CD8-positive, alpha-beta memory T cell (primary cell): ENCODE data around the gene KNDC1. TPM values are rescaled to one million over a fixed set of nuclear protein-coding genes. Genes with fewer than 3 reads are reported as not detected.

Experiments used
- CTCF ChIA-PET: fragments of 350-600 bp; sonication (Branson Sonifier 250); formaldehyde crosslinking; loops from one replicate; lab custom pipeline; 2021; ENCODE audit warnings: antibody characterized with exemption; lab: Charles Lee
- POLR2A ChIA-PET: fragments of 350-600 bp; sonication (Branson Sonifier 250); formaldehyde crosslinking; loops from one replicate; lab custom pipeline; 2021; ENCODE audit warnings: antibody characterized with exemption; lab: Charles Lee
- DNase-seq, 5 donors: peaks; one replicate each; pipeline versions ENCODE4 v3.0.0 to v3.0.0-alpha.2; 2020 to 2022; ENCODE audit warnings: mixed read lengths in 1 of 5
- H3K27ac ChIP-seq: one replicate; pipeline ENCODE4 v1.7.0; 2013; ENCODE audit warnings: low read depth, mild to moderate bottlenecking, low read length, moderate library complexity
- H3K27me3 ChIP-seq: 2 replicates; pipeline ENCODE4 v1.7.0; 2013; ENCODE audit warnings: low read length, mild to moderate bottlenecking; ENCODE audit not compliant: insufficient read depth, poor library complexity, severe bottlenecking
- H3K36me3 ChIP-seq: 2 replicates; pipeline ENCODE4 v1.7.0; 2013; ENCODE audit warnings: mild to moderate bottlenecking, low read length, moderate library complexity; ENCODE audit not compliant: insufficient read depth
- H3K4me1 ChIP-seq: 2 replicates; pipeline ENCODE4 v1.7.0; 2013; ENCODE audit warnings: mild to moderate bottlenecking, low read length, moderate library complexity; ENCODE audit not compliant: insufficient read depth
- H3K4me3 ChIP-seq: 2 replicates; pipeline ENCODE4 v1.7.0; 2013; ENCODE audit warnings: mild to moderate bottlenecking, low read length
- H3K9me3 ChIP-seq: 2 replicates; pipeline ENCODE4 v1.7.0; 2013; ENCODE audit warnings: mild to moderate bottlenecking, low read length
- H3K27ac Mint-ChIP-seq, 8 donors: one replicate each; pipeline ENCODE4 v1.8.0; 2020 to 2021; ENCODE audit warnings: mixed read lengths in 8 of 8, mild to moderate bottlenecking in 6 of 8, inconsistent platforms in 3 of 8, moderate library complexity in 3 of 8
- H3K27me3 Mint-ChIP-seq, 2 donors: one replicate each; pipeline ENCODE4 v1.8.0; 2020 to 2021; ENCODE audit warnings: mixed read lengths in 2 of 2, mild to moderate bottlenecking in 1 of 2, moderate library complexity in 1 of 2
- H3K36me3 Mint-ChIP-seq, 3 donors: one replicate each; pipeline ENCODE4 v1.8.0; 2020 to 2021; ENCODE audit warnings: mixed read lengths in 3 of 3, inconsistent platforms in 1 of 3, mild to moderate bottlenecking in 1 of 3
- H3K4me1 Mint-ChIP-seq, 3 donors: one replicate each; pipeline ENCODE4 v1.8.0; 2020 to 2021; ENCODE audit warnings: mixed read lengths in 3 of 3, inconsistent platforms in 1 of 3, mild to moderate bottlenecking in 1 of 3
- H3K4me3 Mint-ChIP-seq, 7 donors: one replicate each; pipeline ENCODE4 v1.8.0; 2020 to 2021; ENCODE audit warnings: mixed read lengths in 7 of 7, mild to moderate bottlenecking in 6 of 7, moderate library complexity in 4 of 7, inconsistent platforms in 2 of 7
- H3K9me3 Mint-ChIP-seq, 5 donors: one replicate each; pipeline ENCODE4 v1.8.0; 2020 to 2022; ENCODE audit warnings: mixed read lengths in 5 of 5, mild to moderate bottlenecking in 3 of 5, moderate library complexity in 2 of 5, inconsistent platforms in 1 of 5
- polyA plus RNA-seq: library from polyadenylated mRNA; unstranded; fragments of 300-500 nt; fragmentation: Illumina TruSeq; gene quantifications from one replicate; pipeline ENCODE4 v1.2.3, GENCODE V29; 2021
- total RNA-seq, 2 experiments: library from RNA; stranded (reverse); gene quantifications; one replicate each; pipeline ENCODE4 v1.2.3, GENCODE V29; 2021

The KNDC1 gene
- total and polyA plus RNA-seq, 3 experiments from 2014 or later = 0.05 TPM; not detected in 2

- no peaks in the 10 kb centered on the region for H3K36me3 ChIP-seq
- Mint-ChIP-seq H3K27ac (no peak overlapping the region), H3K27me3 (peaks cover 5 to 7% of the 10 kb centered on the region in 2 donors), H3K4me1 (peaks cover 2 to 11% (median 5%) of the 10 kb centered on the region in 3 donors), H3K36me3 (no peaks in the 10 kb centered on the region), H3K4me3 (no peak overlapping the region), H3K9me3 (no peaks in the 10 kb centered on the region)
- ChIA-PET POLR2A (no interaction called here), CTCF (no interaction called here)
- H3K27ac ChIP-seq = no peak overlapping the region
- H3K9me3 ChIP-seq = no peaks in the 10 kb centered on the region
- H3K4me3 ChIP-seq = no peak overlapping the region
- peak in 1 of 5 donors; percentile 31 for DNase-seq
- no peaks in the 10 kb centered on the region for H3K4me1 ChIP-seq
- H3K27me3 ChIP-seq = no peaks in the 10 kb centered on the region
These were observed 36.2 kb upstream of the KNDC1 start for GRCh38 chr10:133123746-133124356.

- Histone ChIP-seq H3K4me3 (no peak overlapping the region), H3K4me1 (no peaks in the 10 kb centered on the region), H3K27me3 (no peaks in the 10 kb centered on the region), H3K27ac (no peak overlapping the region), H3K36me3 (no peaks in the 10 kb centered on the region), H3K9me3 (no peaks in the 10 kb centered on the region)
- H3K9me3 Mint-ChIP-seq = no peaks in the 10 kb centered on the region
- ChIA-PET POLR2A (no interaction called here), CTCF (no interaction called here)
- peaks cover 2 to 11% (median 5%) of the 10 kb centered on the region in 3 donors for H3K4me1 Mint-ChIP-seq
- peak in 1 of 5 donors; percentile 36 for DNase-seq
- H3K27ac Mint-ChIP-seq = no peak overlapping the region
- H3K4me3 Mint-ChIP-seq = no peak overlapping the region
- no peaks in the 10 kb centered on the region for H3K36me3 Mint-ChIP-seq
- H3K27me3 Mint-ChIP-seq = peaks cover 5 to 7% of the 10 kb centered on the region in 2 donors
These were observed 35.4 kb upstream of the KNDC1 start for GRCh38 chr10:133124357-133125211.

- peaks cover 2 to 11% (median 5%) of the 10 kb centered on the region in 3 donors for H3K4me1 Mint-ChIP-seq
- no peak overlapping the region for H3K4me3 Mint-ChIP-seq
- no peaks in the 10 kb centered on the region for H3K27me3 ChIP-seq
- no peak for DNase-seq
- no peak overlapping the region for H3K4me3 ChIP-seq
- no peaks in the 10 kb centered on the region for H3K36me3 ChIP-seq
- H3K9me3 Mint-ChIP-seq = no peaks in the 10 kb centered on the region
- no peak overlapping the region for H3K27ac Mint-ChIP-seq
- ChIA-PET CTCF (no interaction called here), POLR2A (no interaction called here)
- no peaks in the 10 kb centered on the region for H3K9me3 ChIP-seq
- peaks cover 5 to 7% of the 10 kb centered on the region in 2 donors for H3K27me3 Mint-ChIP-seq
- no peak overlapping the region for H3K27ac ChIP-seq
- H3K4me1 ChIP-seq = no peaks in the 10 kb centered on the region
- H3K36me3 Mint-ChIP-seq = no peaks in the 10 kb centered on the region
These were observed 34.1 kb upstream of the KNDC1 start for GRCh38 chr10:133125901-133126300.

- ChIA-PET CTCF (interaction anchor here (1.5 kb wide), 1 partner anchor 17 kb away, joined by 4 read pairs; no protein-coding TSS in a partner anchor), POLR2A (no interaction called here)
- Mint-ChIP-seq H3K36me3 (no peaks in the 10 kb centered on the region), H3K9me3 (no peaks in the 10 kb centered on the region), H3K27ac (no peak overlapping the region), H3K27me3 (peaks cover 5 to 7% of the 10 kb centered on the region in 2 donors), H3K4me1 (peaks cover 2 to 11% (median 5%) of the 10 kb centered on the region in 3 donors), H3K4me3 (no peak overlapping the region)
- no peaks in the 10 kb centered on the region for H3K27me3 ChIP-seq
- H3K4me1 ChIP-seq = no peaks in the 10 kb centered on the region
- no peak overlapping the region for H3K27ac ChIP-seq
- DNase-seq = peak in 1 of 5 donors; percentile 45
- no peak overlapping the region for H3K4me3 ChIP-seq
- H3K36me3 ChIP-seq = no peaks in the 10 kb centered on the region
- H3K9me3 ChIP-seq = no peaks in the 10 kb centered on the region
These were observed 33.4 kb upstream of the KNDC1 start for GRCh38 chr10:133126431-133127290.

- H3K27me3 Mint-ChIP-seq = peaks cover 5 to 7% of the 10 kb centered on the region in 2 donors
- Histone ChIP-seq H3K27ac (no peak overlapping the region), H3K36me3 (no peaks in the 10 kb centered on the region), H3K4me1 (no peaks in the 10 kb centered on the region), H3K27me3 (no peaks in the 10 kb centered on the region), H3K9me3 (no peaks in the 10 kb centered on the region), H3K4me3 (no peak overlapping the region)
- ChIA-PET POLR2A (no interaction called here), CTCF (interaction anchor here (1.5 kb wide), 1 partner anchor 16 kb away, joined by 4 read pairs; no protein-coding TSS in a partner anchor)
- no peak overlapping the region for H3K4me3 Mint-ChIP-seq
- no peaks in the 10 kb centered on the region for H3K36me3 Mint-ChIP-seq
- no peak overlapping the region for H3K27ac Mint-ChIP-seq
- no peaks in the 10 kb centered on the region for H3K9me3 Mint-ChIP-seq
- peaks cover 2 to 11% (median 5%) of the 10 kb centered on the region in 3 donors for H3K4me1 Mint-ChIP-seq
- peak in 4 of 5 donors; percentile 6 to 31 (median 26) for DNase-seq
These were observed 32.5 kb upstream of the KNDC1 start for GRCh38 chr10:133127291-133128125.

- no peak overlapping the region for H3K4me3 ChIP-seq
- ChIA-PET POLR2A (no interaction called here), CTCF (no interaction called here)
These were observed 31.6 kb upstream of the KNDC1 start for GRCh38 chr10:133128126-133129070.

More at GRCh38 chr10:133128126-133129070, 31.6 kb upstream of the KNDC1 start:
- Histone ChIP-seq H3K27ac (no peak overlapping the region), H3K27me3 (no peaks in the 10 kb centered on the region), H3K9me3 (no peaks in the 10 kb centered on the region), H3K36me3 (no peaks in the 10 kb centered on the region), H3K4me1 (no peaks in the 10 kb centered on the region)
- Mint-ChIP-seq H3K36me3 (no peaks in the 10 kb centered on the region), H3K27ac (no peak overlapping the region), H3K27me3 (peaks cover 5% of the 10 kb centered on the region in 2 donors), H3K4me3 (no peak overlapping the region), H3K9me3 (no peaks in the 10 kb centered on the region), H3K4me1 (peaks cover 2 to 5% (median 4%) of the 10 kb centered on the region in 3 donors)
- DNase-seq = no peak
